Measurements from ENCODE around the gene OPHN1. TPM values are rescaled to one million over a fixed set of nuclear protein-coding genes. Genes with fewer than 3 reads are reported as not detected.

Gene OPHN1
- total and polyA plus RNA-seq, 2 donors (not counting 1 experiment from before 2014, with no cell fraction given): 2.9 to 8.3 TPM

DNA sequence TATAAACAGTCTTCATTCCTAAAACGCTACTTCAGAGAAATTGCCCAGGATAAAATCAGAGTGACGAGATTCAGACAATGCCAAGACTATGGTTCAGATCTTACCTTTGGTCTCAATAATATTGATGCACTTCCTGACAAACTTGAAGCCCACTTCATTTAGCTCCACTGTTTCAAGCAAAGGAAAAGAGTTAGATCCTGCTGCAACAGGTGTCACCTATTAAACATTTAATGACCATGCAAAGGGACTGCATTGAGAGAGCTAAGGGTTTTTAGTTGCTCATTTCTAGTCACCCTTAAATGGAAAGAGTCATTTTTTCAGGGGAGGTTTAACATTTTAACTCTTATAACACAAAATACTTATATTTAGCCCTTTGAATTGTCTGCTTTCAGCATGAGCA is 239.5 kb downstream of the OPHN1 start:
- Histone ChIP-seq H3K9ac (ENCODE audit: insufficient read depth, low read length) (no peak overlapping the region), H3K36me3 (ENCODE audit: control insufficient read depth, insufficient read depth, low read length) (no peaks in the 10 kb centered on the region), H3K4me3 (replicated peaks in 1 of 4; ENCODE audit: control extremely low read depth in 1 of 4, insufficient read depth in 1 of 4, low read depth in 3 of 4, low read length in 4 of 4) (no peak overlapping the region), H2AFZ (ENCODE audit: low read length) (no peak overlapping the region), H3K4me1 (ENCODE audit: control insufficient read depth, extremely low read depth, insufficient read depth, low read length) (no peaks in the 10 kb centered on the region), H3K4me2 (ENCODE audit: extremely low read depth, insufficient read depth, low read length) (no peak overlapping the region), H4K20me1 (ENCODE audit: control insufficient read depth, extremely low read depth, insufficient read depth, low read length) (no peaks in the 10 kb centered on the region), H3K27me3 (ENCODE audit: control insufficient read depth, insufficient read depth, low read length) (no peaks in the 10 kb centered on the region), H3K9me3 (ENCODE audit: control insufficient read depth, insufficient read depth, low read depth, low read length) (no peaks in the 10 kb centered on the region), H3K79me2 (ENCODE audit: control insufficient read depth, insufficient read depth, low read length) (no peaks in the 10 kb centered on the region), H3K27ac (ENCODE audit: insufficient read depth, low read length) (no peak overlapping the region)
- DNase-seq (ENCODE audit: low read depth in 2 of 2): no peak
- TF ChIP-seq CTCF (conservative IDR thresholded peaks at IDR 0.05 in 1 of 2, IDR thresholded peaks at IDR 0.05 in 1 of 2; ENCODE audit: low read depth in 1 of 2, low read length in 2 of 2) (no peak), EZH2 (IDR thresholded peaks at IDR 0.05; ENCODE audit: low read length, missing control alignments) (no peak)

DNA sequence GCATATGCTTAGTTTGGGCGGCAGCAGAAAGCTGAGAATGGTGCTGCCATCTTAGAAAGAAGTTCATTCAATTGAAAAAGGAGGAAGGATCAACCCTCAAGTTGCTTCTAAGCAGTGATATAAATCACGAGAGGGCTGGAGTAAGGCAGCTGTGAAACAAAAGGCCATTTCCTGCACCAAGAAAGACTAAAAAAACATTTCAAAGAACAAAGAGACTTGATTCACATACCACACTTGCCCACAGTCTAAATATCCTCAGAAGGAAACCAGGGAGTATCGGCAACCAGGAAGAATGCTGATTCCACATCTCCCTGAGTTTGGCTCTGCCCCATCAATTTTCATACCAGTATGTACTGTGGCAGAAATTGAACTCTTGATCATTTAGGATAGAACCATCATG is 240.1 kb downstream of the OPHN1 start:
- no peak overlapping the region for H3K27ac ChIP-seq (ENCODE audit: insufficient read depth, low read length)

DNA sequence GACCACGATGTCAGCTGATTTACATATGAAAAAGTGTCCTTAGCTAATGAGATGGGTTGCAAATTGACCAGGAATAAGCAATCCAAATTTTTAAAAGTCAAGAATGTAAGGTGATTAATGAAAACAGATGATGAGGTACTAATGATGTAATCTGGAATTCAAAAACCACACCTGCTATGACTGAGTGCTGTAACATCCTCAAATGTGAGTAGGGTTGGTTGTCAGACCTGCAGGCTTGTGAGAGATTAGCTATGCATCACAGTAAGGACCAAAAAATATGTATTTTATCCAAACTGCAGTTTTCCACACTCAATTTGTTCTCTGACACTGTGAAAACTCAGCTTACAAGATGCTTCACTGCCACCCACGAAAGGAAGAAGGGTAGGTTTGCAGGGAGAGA is 242.5 kb downstream of the OPHN1 start:
- Histone ChIP-seq H4K20me1 (ENCODE audit: control insufficient read depth, extremely low read depth, insufficient read depth, low read length) (no peaks in the 10 kb centered on the region), H3K4me1 (ENCODE audit: control insufficient read depth, extremely low read depth, insufficient read depth, low read length) (no peaks in the 10 kb centered on the region), H3K36me3 (ENCODE audit: control insufficient read depth, insufficient read depth, low read length) (no peaks in the 10 kb centered on the region), H3K27ac (ENCODE audit: insufficient read depth, low read length) (no peak overlapping the region), H3K9ac (ENCODE audit: insufficient read depth, low read length) (no peak overlapping the region), H3K79me2 (ENCODE audit: control insufficient read depth, insufficient read depth, low read length) (no peaks in the 10 kb centered on the region), H3K9me3 (ENCODE audit: control insufficient read depth, insufficient read depth, low read depth, low read length) (no peaks in the 10 kb centered on the region), H3K4me2 (ENCODE audit: extremely low read depth, insufficient read depth, low read length) (no peak overlapping the region), H3K27me3 (ENCODE audit: control insufficient read depth, insufficient read depth, low read length) (no peaks in the 10 kb centered on the region), H2AFZ (ENCODE audit: low read length) (no peak overlapping the region), H3K4me3 (replicated peaks in 1 of 4; ENCODE audit: control extremely low read depth in 1 of 4, insufficient read depth in 1 of 4, low read depth in 3 of 4, low read length in 4 of 4) (no peak overlapping the region)
- no peak for DNase-seq (ENCODE audit: low read depth in 2 of 2)
- TF ChIP-seq EZH2 (IDR thresholded peaks at IDR 0.05; ENCODE audit: low read length, missing control alignments) (no peak), CTCF (conservative IDR thresholded peaks at IDR 0.05 in 1 of 2, IDR thresholded peaks at IDR 0.05 in 1 of 2; ENCODE audit: low read depth in 1 of 2, low read length in 2 of 2) (no peak)

More for the DNA sequence above, 240.1 kb downstream of the OPHN1 start:
- Histone ChIP-seq H3K9ac (ENCODE audit: insufficient read depth, low read length) (no peak overlapping the region), H3K4me1 (ENCODE audit: control insufficient read depth, extremely low read depth, insufficient read depth, low read length) (no peaks in the 10 kb centered on the region), H3K4me3 (replicated peaks in 1 of 4; ENCODE audit: control extremely low read depth in 1 of 4, insufficient read depth in 1 of 4, low read depth in 3 of 4, low read length in 4 of 4) (no peak overlapping the region), H3K4me2 (ENCODE audit: extremely low read depth, insufficient read depth, low read length) (no peak overlapping the region), H3K36me3 (ENCODE audit: control insufficient read depth, insufficient read depth, low read length) (no peaks in the 10 kb centered on the region), H3K27me3 (ENCODE audit: control insufficient read depth, insufficient read depth, low read length) (no peaks in the 10 kb centered on the region), H3K9me3 (ENCODE audit: control insufficient read depth, insufficient read depth, low read depth, low read length) (no peaks in the 10 kb centered on the region), H3K79me2 (ENCODE audit: control insufficient read depth, insufficient read depth, low read length) (no peaks in the 10 kb centered on the region), H4K20me1 (ENCODE audit: control insufficient read depth, extremely low read depth, insufficient read depth, low read length) (no peaks in the 10 kb centered on the region), H2AFZ (ENCODE audit: low read length) (no peak overlapping the region)
- DNase-seq (ENCODE audit: low read depth in 2 of 2): peak in 1 of 2 donors; percentile 27
- TF ChIP-seq CTCF (conservative IDR thresholded peaks at IDR 0.05 in 1 of 2, IDR thresholded peaks at IDR 0.05 in 1 of 2; ENCODE audit: low read depth in 1 of 2, low read length in 2 of 2): no peak

Data from fibroblast of lung (primary cell).